ENCODE results near the gene SLC22A4. TPM values are rescaled to one million over a fixed set of nuclear protein-coding genes. Genes with fewer than 3 reads are reported as not detected.

SLC22A4 gene
- total and polyA plus RNA-seq, 2 of the 8 experiments (the other 6 are each of a cell fraction or from before 2014, with no cell fraction given), result 0.45 to 0.60 TPM

GRCh38 chr5:132387640-132388117 lies 93.5 kb downstream of the SLC22A4 start:
- DNase-seq (ENCODE audit: low read depth in 1 of 2, low spot score in 2 of 2), result no peak
- Histone ChIP-seq H4K20me1 (replicated peaks in 1 of 2; ENCODE audit: control insufficient read depth in 1 of 2, insufficient read depth in 2 of 2, low read length in 2 of 2) (peaks cover 0 to 3% of the 10 kb centered on the region in 2 experiments), H2BK120ac (replicated peaks; ENCODE audit: low read depth, low read length) (no peak overlapping the region), H4K5ac (ENCODE audit: insufficient read length, low read depth, low read length) (no peak overlapping the region), H3K23ac (ENCODE audit: insufficient read length) (no peak overlapping the region), H3K79me2 (ENCODE audit: control insufficient read depth in 1 of 2, insufficient read depth in 2 of 2, low read length in 2 of 2) (no peaks in the 10 kb centered on the region), H3K56ac (replicated peaks; ENCODE audit: insufficient read length, low read depth, low read length) (no peak overlapping the region), H3K79me1 (ENCODE audit: low read depth, low read length) (no peaks in the 10 kb centered on the region), H2BK15ac (ENCODE audit: low read length) (no peak overlapping the region), H3K36me3 (ENCODE audit: control insufficient read depth in 2 of 4, insufficient read depth in 4 of 4, low read length in 3 of 4) (no peaks in the 10 kb centered on the region), H3K27ac (ENCODE audit: low read depth, low read length) (no peak overlapping the region), H3K18ac (ENCODE audit: extremely low read depth, low read length) (no peak overlapping the region), H3K9me3 (ENCODE audit: insufficient read depth in 2 of 2, low read depth in 1 of 2, low read length in 1 of 2) (no peaks in the 10 kb centered on the region), H3K9ac (replicated peaks in 1 of 4; ENCODE audit: extremely low read depth in 1 of 4, low read depth in 3 of 4, low read length in 3 of 4) (no peak overlapping the region), H4K8ac (ENCODE audit: extremely low read depth, insufficient read depth, low read length) (no peak overlapping the region), H4K91ac (replicated peaks; ENCODE audit: insufficient read length, low read length) (no peak overlapping the region), H2AK5ac (ENCODE audit: low read depth, low read length) (no peak overlapping the region), H2AFZ (ENCODE audit: low read length) (no peak overlapping the region), H3K23me2 (ENCODE audit: low read depth, low read length) (no peaks in the 10 kb centered on the region), H3K4me1 (replicated peaks in 1 of 4; ENCODE audit: control insufficient read depth in 3 of 4, insufficient read depth in 4 of 4, low read length in 3 of 4) (peaks cover 0 to 9% (median 3%) of the 10 kb centered on the region in 4 experiments; a peak in 4 of 7 replicates), H2BK20ac (ENCODE audit: low read length) (no peak overlapping the region), H2BK12ac (ENCODE audit: low read depth, low read length) (no peak overlapping the region), H3K14ac (ENCODE audit: insufficient read length) (no peak overlapping the region), H2BK5ac (ENCODE audit: low read depth, low read length) (no peak overlapping the region), H3K4me3 (ENCODE audit: extremely low read depth in 1 of 4, insufficient read depth in 2 of 4, low read depth in 3 of 4, low read length in 4 of 4) (no peak overlapping the region), H3K4ac (replicated peaks; ENCODE audit: insufficient read length, low read depth, low read length) (no peak overlapping the region), H3K27me3 (replicated peaks in 1 of 4; ENCODE audit: control insufficient read depth in 3 of 4, extremely low read depth in 1 of 4, insufficient read depth in 3 of 4, low read length in 3 of 4) (no peaks in the 10 kb centered on the region), H3K4me2 (ENCODE audit: insufficient read depth in 1 of 2, low read depth in 2 of 2, low read length in 2 of 2) (no peak overlapping the region)
- TF ChIP-seq BCL11A (IDR thresholded peaks at IDR 0.05; ENCODE audit: low read depth in 2 of 2, low read length in 2 of 2) (no peak), E2F6 (IDR thresholded peaks at IDR 0.05) (no peak), SIRT6 (IDR thresholded peaks at IDR 0.05; ENCODE audit: low read length) (no peak), TEAD4 (IDR thresholded peaks at IDR 0.05; ENCODE audit: low read depth, low read length) (no peak), GABPA (IDR thresholded peaks at IDR 0.05; ENCODE audit: borderline replicate concordance, insufficient read depth, low read length) (no peak), USF2 (IDR thresholded peaks at IDR 0.05; ENCODE audit: low read length) (no peak)
- FAIRE-seq, result no peak
- ChIA-PET CTCF (ENCODE audit: partially characterized antibody) (interaction anchor here (0.9 to 16.4 kb wide), 15 partner anchors 9 to 152 kb away, joined by 3 to 353 read pairs (median 12); partner anchors contain the start of gene IRF1), POLR2A (ENCODE audit: partially characterized antibody) (interaction anchor here (0.9 to 1.9 kb wide), 4 partner anchors 23 to 114 kb away, joined by 3 to 9 read pairs (median 4); partner anchors contain the start of gene IRF1)
- 82% methylated on average over 4 of the region's 4 CpGs; no CpG with 5 or more reads in 1 of the 2 experiments for WGBS, 2 experiments (ENCODE audit: extremely low coverage in 1 of 2, insufficient coverage in 1 of 2, insufficient read length in 1 of 2, insufficient replicate concordance in 2 of 2, low coverage in 1 of 2, low lambda C conversion rate in 2 of 2, missing lambda C conversion rate in 1 of 2)

Measured in H1 (cell line).